ENCODE results near the gene CST8. TPM values are rescaled to one million over a fixed set of nuclear protein-coding genes. Genes with fewer than 3 reads are reported as not detected.

CST8 gene
- total and polyA plus RNA-seq, 2 of the 4 experiments (the other 2 are of a cell fraction), result not detected

DNA sequence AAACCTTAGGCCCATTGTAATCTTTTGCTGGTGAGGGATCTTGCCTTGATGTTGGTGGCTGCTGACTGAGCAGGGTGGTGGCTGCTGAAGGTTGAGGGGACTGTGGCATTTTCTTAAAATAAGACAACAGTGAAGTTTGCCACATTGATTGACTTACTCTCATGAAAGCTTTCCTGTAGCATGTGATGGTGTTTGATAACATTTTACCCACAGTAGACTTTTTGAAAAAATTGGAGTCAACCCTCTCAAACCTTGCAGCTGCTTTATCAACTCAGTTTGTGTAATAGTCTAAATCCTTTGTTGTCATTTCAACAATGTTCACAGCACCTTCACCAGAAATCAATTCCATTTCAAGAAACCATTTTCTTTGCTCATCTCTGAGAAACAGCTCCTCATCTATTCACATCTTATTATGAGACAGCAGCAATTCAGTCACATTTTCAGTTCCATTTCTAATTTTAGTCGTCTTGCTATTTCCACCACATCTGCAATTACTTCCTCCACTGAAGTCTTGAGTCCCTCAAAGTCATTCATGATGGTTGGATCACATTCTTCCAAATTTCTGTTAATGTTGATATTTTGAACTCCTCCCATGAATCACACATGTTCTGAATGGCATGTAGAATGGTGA, 40.1 kb downstream of the CST8 start:
- Histone ChIP-seq H4K91ac (ENCODE audit: insufficient read depth, low read depth, low read length) (no peak overlapping the region), H2AK5ac (ENCODE audit: low read depth, low read length) (no peak overlapping the region), H2AFZ (replicated peaks; ENCODE audit: low read length, poor library complexity) (no peak overlapping the region), H4K8ac (ENCODE audit: low read depth in 2 of 2, low read length in 2 of 2) (no peak overlapping the region), H3K27ac (ENCODE audit: insufficient read depth, low read length) (no peak overlapping the region), H3K36me3 (ENCODE audit: control insufficient read depth, insufficient read depth, low read length) (no peaks in the 10 kb centered on the region), H2BK20ac (ENCODE audit: low read depth, low read length) (no peak overlapping the region), H3K79me1 (ENCODE audit: low read depth in 1 of 2, low read length in 2 of 2) (no peaks in the 10 kb centered on the region), H2BK120ac (ENCODE audit: low read depth, low read length) (no peak overlapping the region), H3K14ac (replicated peaks; ENCODE audit: low read depth, low read length) (no peak overlapping the region), H4K5ac (ENCODE audit: low read depth, low read length) (no peak overlapping the region), H3K4me2 (ENCODE audit: low read depth, low read length) (no peak overlapping the region), H3K23ac (ENCODE audit: low read depth, low read length) (no peak overlapping the region), H3K9me3 (ENCODE audit: control insufficient read depth, insufficient read depth, low read length) (0 out of 2 replicates have a peak, but pooled peaks cover 2% of the 10 kb centered on the region), H3K18ac (ENCODE audit: low read depth, low read length) (no peak overlapping the region), H3K56ac (ENCODE audit: extremely low read depth, insufficient read depth, low read length) (no peak overlapping the region), H2AK9ac (replicated peaks; ENCODE audit: low read depth, low read length, poor library complexity) (no peak overlapping the region), H3K4me3 (ENCODE audit: insufficient read depth, low read depth, low read length) (no peak overlapping the region), H3K27me3 (ENCODE audit: control insufficient read depth, insufficient read depth, low read length) (no peaks in the 10 kb centered on the region), H3K9ac (ENCODE audit: low read depth, low read length) (no peak overlapping the region), H3K4me1 (ENCODE audit: control insufficient read depth, insufficient read depth, low read length) (no peaks in the 10 kb centered on the region), H2BK5ac (ENCODE audit: low read depth, low read length, poor library complexity, severe bottlenecking) (no peak overlapping the region), H2BK15ac (ENCODE audit: low read depth, low read length) (no peak overlapping the region), H3K9me1 (ENCODE audit: insufficient read depth, low read length) (no peaks in the 10 kb centered on the region), H3K4ac (ENCODE audit: low read depth, low read length) (no peak overlapping the region), H4K20me1 (ENCODE audit: insufficient read depth, low read length) (no peaks in the 10 kb centered on the region)
- DNase-seq, result no peak
- no TSS peak for BruUV-seq (replicated peaks)
- intact Hi-C loops (cut with micrococcal nuclease) (no loop called here), dilution Hi-C loops (cut with HindIII; ENCODE audit: low sequenced_read_pairs, unreplicated experiment) (no loop called here), in situ Hi-C loops (cut with MboI; ENCODE audit: low sequenced_read_pairs) (no loop called here)
- WGBS, 2 experiments (ENCODE audit: extremely low coverage in 2 of 2, insufficient read length in 1 of 2), result no CpG with 5 or more reads among the region's 1 CpG
- CTCF ChIA-PET, result no interaction called here
- no peak for ATAC-seq (ENCODE audit: low read depth)
- TF ChIP-seq FOS (IDR thresholded peaks at IDR 0.05; ENCODE audit: low read depth, low read length) (no peak), CEBPB (IDR thresholded peaks at IDR 0.05; ENCODE audit: low read depth, low read length) (no peak), BHLHE40 (IDR thresholded peaks at IDR 0.05; ENCODE audit: low read depth, low read length) (no peak), POLR2A (IDR thresholded peaks at IDR 0.05; ENCODE audit: low read depth, low read length) (no peak), MAZ (IDR thresholded peaks at IDR 0.05; ENCODE audit: borderline replicate concordance, low read depth, low read length) (no peak), RCOR1 (IDR thresholded peaks at IDR 0.05; ENCODE audit: insufficient replicate concordance, low read length) (no peak), NFE2L2 (IDR thresholded peaks at IDR 0.05; ENCODE audit: low read depth, low read length) (no peak), MAFK (IDR thresholded peaks at IDR 0.05; ENCODE audit: low read depth, low read length) (no peak), MXI1 (IDR thresholded peaks at IDR 0.05; ENCODE audit: borderline replicate concordance, low read depth, low read length) (no peak)
- TF ChIP-seq, protein P1, sequence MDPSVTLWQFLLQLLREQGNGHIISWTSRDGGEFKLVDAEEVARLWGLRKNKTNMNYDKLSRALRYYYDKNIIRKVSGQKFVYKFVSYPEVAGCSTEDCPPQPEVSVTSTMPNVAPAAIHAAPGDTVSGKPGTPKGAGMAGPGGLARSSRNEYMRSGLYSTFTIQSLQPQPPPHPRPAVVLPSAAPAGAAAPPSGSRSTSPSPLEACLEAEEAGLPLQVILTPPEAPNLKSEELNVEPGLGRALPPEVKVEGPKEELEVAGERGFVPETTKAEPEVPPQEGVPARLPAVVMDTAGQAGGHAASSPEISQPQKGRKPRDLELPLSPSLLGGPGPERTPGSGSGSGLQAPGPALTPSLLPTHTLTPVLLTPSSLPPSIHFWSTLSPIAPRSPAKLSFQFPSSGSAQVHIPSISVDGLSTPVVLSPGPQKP (IDR thresholded peaks at IDR 0.05; ENCODE audit: borderline replicate concordance, low read depth, low read length), result no peak
- TF ChIP-seq, protein P2, sequence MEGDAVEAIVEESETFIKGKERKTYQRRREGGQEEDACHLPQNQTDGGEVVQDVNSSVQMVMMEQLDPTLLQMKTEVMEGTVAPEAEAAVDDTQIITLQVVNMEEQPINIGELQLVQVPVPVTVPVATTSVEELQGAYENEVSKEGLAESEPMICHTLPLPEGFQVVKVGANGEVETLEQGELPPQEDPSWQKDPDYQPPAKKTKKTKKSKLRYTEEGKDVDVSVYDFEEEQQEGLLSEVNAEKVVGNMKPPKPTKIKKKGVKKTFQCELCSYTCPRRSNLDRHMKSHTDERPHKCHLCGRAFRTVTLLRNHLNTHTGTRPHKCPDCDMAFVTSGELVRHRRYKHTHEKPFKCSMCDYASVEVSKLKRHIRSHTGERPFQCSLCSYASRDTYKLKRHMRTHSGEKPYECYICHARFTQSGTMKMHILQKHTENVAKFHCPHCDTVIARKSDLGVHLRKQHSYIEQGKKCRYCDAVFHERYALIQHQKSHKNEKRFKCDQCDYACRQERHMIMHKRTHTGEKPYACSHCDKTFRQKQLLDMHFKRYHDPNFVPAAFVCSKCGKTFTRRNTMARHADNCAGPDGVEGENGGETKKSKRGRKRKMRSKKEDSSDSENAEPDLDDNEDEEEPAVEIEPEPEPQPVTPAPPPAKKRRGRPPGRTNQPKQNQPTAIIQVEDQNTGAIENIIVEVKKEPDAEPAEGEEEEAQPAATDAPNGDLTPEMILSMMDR (conservative IDR thresholded peaks at IDR 0.05; ENCODE audit: low read depth, low read length), result no peak
- POLR2A ChIA-PET (ENCODE audit: unreplicated experiment), result no interaction called here
